Measurements from ENCODE around the gene PARM1. TPM values are rescaled to one million over a fixed set of nuclear protein-coding genes. Genes with fewer than 3 reads are reported as not detected.

The PARM1 gene, protein sequence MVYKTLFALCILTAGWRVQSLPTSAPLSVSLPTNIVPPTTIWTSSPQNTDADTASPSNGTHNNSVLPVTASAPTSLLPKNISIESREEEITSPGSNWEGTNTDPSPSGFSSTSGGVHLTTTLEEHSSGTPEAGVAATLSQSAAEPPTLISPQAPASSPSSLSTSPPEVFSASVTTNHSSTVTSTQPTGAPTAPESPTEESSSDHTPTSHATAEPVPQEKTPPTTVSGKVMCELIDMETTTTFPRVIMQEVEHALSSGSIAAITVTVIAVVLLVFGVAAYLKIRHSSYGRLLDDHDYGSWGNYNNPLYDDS
- total RNA-seq, result 3.2 and 7.8 TPM in 2 replicates

DNA sequence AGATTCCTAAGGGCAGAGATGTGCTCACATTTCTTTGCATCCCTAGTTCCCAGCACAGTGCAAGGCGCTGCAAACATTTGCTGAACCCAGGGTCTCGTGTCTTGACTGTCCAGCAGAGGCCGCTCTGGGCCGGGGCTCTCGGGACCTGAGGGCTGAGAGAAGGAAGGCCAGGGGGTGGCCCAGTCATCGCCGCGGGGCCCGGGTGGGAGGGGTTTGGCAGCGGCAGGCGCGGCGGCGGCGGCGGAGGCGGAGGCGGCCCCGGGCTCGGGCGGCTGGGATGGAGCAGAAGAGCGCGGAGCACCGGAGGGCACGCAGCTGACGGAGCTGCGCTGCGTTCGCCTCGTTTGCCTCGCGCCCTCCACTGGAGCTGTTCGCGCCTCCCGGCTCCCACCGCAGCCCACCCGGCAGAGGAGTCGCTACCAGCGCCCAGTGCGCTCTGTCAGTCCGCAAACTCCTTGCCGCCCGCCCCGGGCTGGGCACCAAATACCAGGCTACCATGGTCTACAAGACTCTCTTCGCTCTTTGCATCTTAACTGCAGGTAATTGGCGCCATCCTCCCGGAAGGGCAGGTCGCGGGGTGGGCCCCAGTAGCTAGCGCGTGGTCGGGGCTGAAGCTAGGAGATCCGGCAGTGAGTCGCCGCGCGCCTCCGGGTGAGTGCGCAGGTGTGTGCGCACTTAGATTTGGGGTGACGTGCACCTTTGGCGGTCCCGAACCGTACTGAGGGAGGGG is at the start of gene PARM1:
TSS of gene PARM1 (plus strand) at position 285 of the 730 bp plus-strand sequence. CDS start at position 497, 212 bp downstream.

Other genes starting within 250 kb of the PARM1 start
- 0.92 and 0.93 TPM in 2 replicates for gene BTC, start 138.6 kb upstream of the PARM1 start, total RNA-seq